B cell (primary cell): Measurements from ENCODE around the gene ZNF277.

ENCODE experiments used
- CTCF ChIP-seq: fragments of 200-600 bp; IDR thresholded peaks from one replicate; pipeline ENCODE4 v1.8.0; 2022; ENCODE audit warnings: antibody characterized with exemption, mild to moderate bottlenecking
- EZH2 ChIP-seq: IDR thresholded peaks from 2 replicates; pipeline ENCODE4 v1.6.1; 2012; ENCODE audit warnings: borderline replicate concordance, low read depth, mild to moderate bottlenecking, moderate library complexity, low read length; ENCODE audit not compliant: insufficient read depth, poor library complexity, severe bottlenecking

GRCh38 chr7:112186300-112186699, 20.2 kb upstream of the ZNF277 start:
- TF ChIP-seq CTCF (no peak), EZH2 (no peak)
